Caki2 (cell line): ENCODE data around the gene MRPL40. TPM values are rescaled to one million over a fixed set of nuclear protein-coding genes. Genes with fewer than 3 reads are reported as not detected.

Experiments used
- DNase-seq: peaks from one replicate; pipeline ENCODE4 v3.0.0-alpha.2; 2015; ENCODE audit warnings: low read depth
- in situ Hi-C: cut with HindIII; loops from 2 replicates; pipeline ENCODE4 v1.10.0; 2016; ENCODE audit warnings: low sequenced_read_pairs, low pct_unique_long_range_greater_than_20kb, mixed read lengths
- total RNA-seq: library from RNA; depleted of rRNA; stranded (reverse); fragments of >200 nt; shearing (Covaris generic); gene quantifications from 2 replicates; pipeline ENCODE4 v1.2.3, GENCODE V29; 2014; ENCODE audit warnings: low replicate concordance

The MRPL40 gene
- total RNA-seq, 1 experiment from 2014 or later: 138 TPM

DNA sequence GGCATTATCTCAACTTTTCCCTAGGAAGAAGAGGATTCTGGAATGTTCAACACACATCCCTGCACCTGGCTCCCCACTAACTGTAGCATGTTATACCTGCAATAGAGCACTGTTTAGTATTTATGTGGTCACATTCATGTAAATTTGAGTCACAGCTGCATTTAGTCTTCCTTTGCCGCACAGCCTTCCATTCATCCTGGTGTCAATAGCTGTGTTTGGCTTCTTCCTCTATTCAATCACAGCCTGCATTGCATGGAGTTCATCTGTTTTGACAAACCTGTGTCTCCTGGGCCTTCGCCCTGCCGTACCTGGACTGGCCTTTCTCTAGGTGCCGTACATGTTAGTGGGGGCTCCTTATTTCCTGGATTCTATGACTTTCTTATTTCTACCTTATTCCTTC lies 19.2 kb downstream of the MRPL40 start:
- no peak for DNase-seq
- in situ Hi-C loops: no loop called here

GRCh38 chr22:19453718-19454117 lies 21.4 kb downstream of the MRPL40 start:
- no peak for DNase-seq
- in situ Hi-C loops: no loop called here

DNA sequence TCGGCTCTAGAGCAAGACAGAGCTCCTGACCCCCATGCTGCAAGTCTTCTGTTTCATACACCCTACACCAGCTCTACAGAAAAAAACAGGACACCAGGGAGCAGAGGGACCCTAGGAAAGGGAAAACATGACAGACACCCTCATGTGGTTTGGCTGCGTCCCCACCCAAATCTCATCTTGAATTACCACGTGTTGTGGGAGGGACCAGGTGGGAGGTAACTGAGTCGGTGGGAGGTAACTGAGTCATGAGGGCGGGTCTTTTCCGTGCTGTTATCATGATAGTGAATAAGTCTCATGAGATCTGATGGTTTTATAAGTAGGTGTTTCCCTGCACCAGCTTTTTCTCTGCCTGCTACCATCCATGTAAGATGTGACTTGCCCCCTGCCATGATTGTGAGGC lies 21.8 kb downstream of the MRPL40 start:
- in situ Hi-C loops: no loop called here
- DNase-seq: no peak

- in situ Hi-C loops: no loop called here
- no peak for DNase-seq
Observed at GRCh38 chr22:19455033-19455432, 22.7 kb downstream of the MRPL40 start.

DNA sequence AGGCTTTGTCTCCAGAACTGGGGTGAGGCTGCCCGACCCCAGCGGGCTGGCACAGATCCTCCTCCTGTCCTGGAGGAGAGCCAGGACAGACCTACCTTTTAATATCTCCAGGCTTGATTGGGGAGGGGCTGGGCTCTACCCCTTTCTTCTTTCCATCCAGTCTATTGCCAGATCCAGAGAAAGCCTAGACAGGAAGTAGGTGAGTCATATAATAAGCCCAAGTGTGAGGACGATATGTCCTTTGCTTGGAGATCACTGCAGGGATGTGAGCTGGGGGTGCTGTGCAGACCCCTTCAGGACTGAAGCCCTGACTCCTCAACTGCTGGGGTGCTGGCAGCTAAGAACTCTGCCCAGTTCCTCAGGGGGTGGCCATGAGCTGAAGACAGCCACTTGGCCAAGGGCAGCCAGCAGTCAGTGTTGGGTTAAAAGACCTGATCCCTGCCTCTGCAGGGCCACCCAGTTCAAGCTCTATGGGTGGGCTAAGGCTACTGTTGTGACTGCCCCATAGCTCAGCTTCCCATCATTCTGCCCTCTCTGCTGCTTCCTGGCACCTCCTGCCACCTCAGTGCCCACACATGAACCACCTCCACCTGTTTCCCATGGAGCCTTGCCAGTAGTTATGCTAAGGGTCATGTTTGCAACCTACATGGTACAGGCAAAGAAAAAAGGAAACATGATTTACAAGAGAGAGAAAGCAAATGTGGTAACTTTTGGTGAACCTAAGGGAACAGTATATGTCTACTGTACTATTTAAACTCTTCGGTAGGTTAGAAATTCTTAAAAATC lies 23.4 kb downstream of the MRPL40 start:
- DNase-seq: no peak
- in situ Hi-C loops: no loop called here

- no peak for DNase-seq
- in situ Hi-C loops: no loop called here
Observed at GRCh38 chr22:19456541-19456940, 24.2 kb downstream of the MRPL40 start.

DNA sequence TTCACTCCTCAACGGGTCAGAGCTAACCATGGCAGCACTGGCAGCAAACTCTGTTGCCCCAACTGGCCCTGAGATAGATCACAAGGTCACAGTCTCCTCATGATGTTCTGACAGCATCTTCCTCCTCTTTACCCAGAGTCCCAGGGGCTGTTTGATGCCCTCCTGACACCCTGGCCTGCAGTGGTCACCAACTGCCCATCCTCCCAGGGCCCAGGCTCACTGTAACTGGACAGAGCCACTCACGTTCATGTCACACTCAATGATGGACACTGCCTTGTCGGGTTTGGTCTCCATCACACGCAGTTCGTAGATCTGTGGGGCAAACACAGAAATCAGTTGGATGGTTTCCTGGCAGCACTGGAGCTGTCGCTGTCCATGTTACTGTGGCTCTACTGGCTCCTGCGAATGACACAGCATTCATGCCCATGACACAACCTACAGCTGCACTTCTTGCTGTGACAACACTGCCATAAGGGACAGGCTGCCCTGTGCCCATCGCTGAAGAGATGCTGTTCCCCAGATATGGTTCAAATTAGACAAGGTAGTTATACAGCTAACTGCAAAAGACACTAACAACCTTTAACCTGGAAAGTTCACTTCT lies 25.6 kb downstream of the MRPL40 start:
- in situ Hi-C loops: no loop called here
- no peak for DNase-seq

- in situ Hi-C loops: no loop called here
Observed at GRCh38 chr22:19460036-19460435, 27.7 kb downstream of the MRPL40 start.

GRCh38 chr22:19461506-19461905 lies 29.2 kb downstream of the MRPL40 start:
- in situ Hi-C loops: no loop called here
- DNase-seq: no peak

More at GRCh38 chr22:19460036-19460435, 27.7 kb downstream of the MRPL40 start:
- DNase-seq: no peak

DNA sequence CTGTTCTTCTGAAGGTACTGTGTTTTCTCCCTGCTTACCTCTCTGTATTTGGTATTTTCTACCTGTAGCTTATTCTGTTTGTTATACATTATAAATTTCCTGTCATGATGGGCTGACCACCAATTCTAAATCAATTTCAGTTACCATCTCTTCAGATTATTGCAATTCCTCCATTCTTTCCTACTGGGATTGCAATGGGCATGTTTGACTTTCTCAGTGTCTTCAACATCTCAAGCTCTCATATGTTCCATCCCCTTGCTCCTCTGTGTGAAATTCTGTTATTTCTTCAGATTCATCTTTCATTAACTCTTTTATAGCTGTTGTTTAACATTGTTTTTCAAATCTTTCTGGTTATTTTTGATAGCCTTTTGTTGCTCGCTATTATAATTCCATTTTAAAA lies 30.7 kb downstream of the MRPL40 start:
- DNase-seq: no peak
- in situ Hi-C loops: no loop called here

GRCh38 chr22:19463491-19464469 lies 31.4 kb downstream of the MRPL40 start:
- DNase-seq: no peak
- in situ Hi-C loops: no loop called here

DNA sequence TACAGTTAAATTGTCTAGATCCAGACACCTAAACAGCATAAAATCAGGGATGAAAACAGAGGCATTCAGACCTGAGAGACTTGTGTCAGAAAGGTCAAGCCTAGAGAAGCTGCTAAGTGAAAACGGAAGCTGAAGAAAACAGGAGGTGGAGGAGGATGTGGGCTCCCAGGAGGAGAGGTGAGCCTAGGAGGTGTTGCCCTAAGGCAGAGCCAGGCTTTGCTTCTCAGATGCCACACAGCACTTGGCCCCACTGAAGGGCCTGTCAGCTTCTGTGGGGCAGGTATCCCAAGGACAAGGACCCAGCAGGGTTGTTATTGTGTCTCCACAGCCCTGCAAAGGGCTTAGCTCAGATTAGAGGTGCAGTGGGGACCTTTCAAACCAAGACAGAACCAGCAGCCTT lies 32.2 kb downstream of the MRPL40 start:
- in situ Hi-C loops: no loop called here
- DNase-seq: no peak

GRCh38 chr22:19464975-19465374 lies 32.6 kb downstream of the MRPL40 start:
- in situ Hi-C loops: no loop called here
- no peak for DNase-seq

GRCh38 chr22:19466126-19466716 lies 33.9 kb downstream of the MRPL40 start:
- in situ Hi-C loops: no loop called here
- DNase-seq: no peak

DNA sequence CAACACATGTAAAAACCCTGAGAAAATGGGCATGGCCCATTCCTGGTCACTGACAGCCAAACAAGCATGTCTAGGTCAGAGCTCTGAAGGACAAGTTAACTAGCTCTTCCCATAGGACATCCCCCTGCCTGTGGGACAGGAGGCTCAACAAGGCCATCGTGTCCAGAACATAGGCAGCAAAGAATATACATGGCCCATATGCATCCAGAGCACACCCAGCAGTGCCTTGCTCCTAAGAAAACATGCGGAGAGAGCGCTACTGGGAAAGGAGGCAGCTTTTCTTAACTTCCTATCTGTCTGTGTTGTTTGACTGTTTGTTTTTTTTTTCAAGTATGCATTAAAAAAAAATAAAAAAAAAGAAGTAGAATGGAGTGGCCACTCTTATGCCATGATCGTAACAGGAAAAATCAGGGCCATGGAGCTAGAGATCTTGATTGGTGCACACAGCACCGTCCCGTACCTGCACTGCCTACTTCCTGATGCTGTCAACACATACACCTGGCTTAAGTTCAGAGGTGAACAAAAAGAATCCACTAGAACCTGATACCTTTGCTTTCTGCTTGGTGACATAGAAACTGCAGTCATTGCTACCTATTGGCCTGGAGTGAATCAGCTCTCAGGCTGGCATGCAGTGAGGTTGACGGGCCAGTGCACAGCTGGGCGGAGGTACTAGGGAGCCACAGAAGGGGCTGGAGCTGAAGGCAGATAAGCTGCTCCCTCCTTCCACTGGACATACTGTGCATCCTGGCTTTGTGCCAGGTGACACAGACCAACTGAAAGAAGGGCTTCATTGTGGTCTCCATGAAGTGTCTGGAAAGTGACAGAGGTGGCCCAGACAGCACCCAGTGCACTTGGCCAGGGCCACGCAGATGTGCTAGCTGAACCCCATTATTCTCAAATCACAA lies 34.8 kb downstream of the MRPL40 start:
- in situ Hi-C loops: no loop called here
- DNase-seq: no peak

- in situ Hi-C loops: no loop called here
- no peak for DNase-seq
Observed at GRCh38 chr22:19467912-19468311, 35.6 kb downstream of the MRPL40 start.

DNA sequence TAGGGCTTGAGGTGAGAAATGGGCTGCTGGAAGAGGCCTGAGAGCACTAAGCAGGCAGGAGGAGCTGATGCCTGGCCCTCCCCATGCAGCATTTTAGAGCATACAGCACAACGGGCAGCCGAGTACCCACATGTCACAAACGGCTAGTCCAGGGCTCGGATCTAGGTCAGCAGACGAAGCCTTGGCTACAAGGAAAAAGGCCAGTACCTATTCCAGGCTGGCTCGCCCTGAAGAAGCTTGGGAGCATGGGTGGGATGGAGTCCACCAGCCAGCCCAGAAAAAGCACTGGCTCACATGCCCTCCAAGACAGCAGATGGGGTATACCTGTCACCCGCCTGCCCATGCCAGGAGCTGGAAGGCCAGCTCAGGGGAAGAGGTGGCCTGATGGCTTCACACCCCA lies 37.1 kb downstream of the MRPL40 start:
- no peak for DNase-seq
- in situ Hi-C loops: no loop called here

DNA sequence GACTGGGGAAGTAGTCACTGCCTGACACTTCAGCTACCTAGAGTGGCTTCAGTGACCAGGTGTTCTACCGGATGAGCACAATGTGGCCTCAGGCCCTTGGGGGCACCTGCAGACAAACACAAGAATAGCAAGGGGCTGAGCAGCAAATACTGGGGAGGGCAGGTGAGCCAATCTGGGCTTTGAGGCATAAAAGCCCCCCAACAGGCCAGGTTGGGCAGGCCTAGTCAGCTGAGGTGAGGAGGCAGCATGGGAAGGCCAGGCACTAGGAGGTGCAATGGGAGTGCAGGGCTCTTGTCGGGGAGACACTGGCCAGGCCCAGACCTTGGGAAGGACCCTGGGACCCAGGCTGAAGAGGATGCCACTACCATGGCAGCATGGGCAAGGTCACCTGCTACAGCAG lies 37.7 kb downstream of the MRPL40 start:
- in situ Hi-C loops: no loop called here
- DNase-seq: no peak
